GM19239 (cell line): Measurements from ENCODE around the gene ABL1.
"Not testable (repeated sequence)": the region's sequence is repeated elsewhere in the genome, so short reads cannot be mapped to it uniquely, and the experiment has no call there.

Experiments used
- DNase-seq: peaks from one replicate; pipeline ENCODE4 v3.0.0; 2011; ENCODE audit warnings: low spot score; ENCODE audit not compliant: insufficient read length
- FAIRE-seq: peaks from 2 replicates; lab custom pipeline; 2011; peaks lifted over from hg19 to GRCh38; lab: Jason Lieb, UNC

The ABL1 gene

GRCh38 chr9:130847306-130848217 lies 12.5 kb downstream of the ABL1 start:
- DNase-seq (no peak), FAIRE-seq (no peak)

GRCh38 chr9:130848514-130848913 lies 13.5 kb downstream of the ABL1 start:
- DNase-seq, FAIRE-seq: not testable (repeated sequence)

GRCh38 chr9:130849356-130849755 lies 14.3 kb downstream of the ABL1 start:
- FAIRE-seq, result no peak

GRCh38 chr9:130852801-130853200 lies 17.7 kb downstream of the ABL1 start:
- FAIRE-seq, result no peak

More at GRCh38 chr9:130849356-130849755, 14.3 kb downstream of the ABL1 start:
- DNase-seq, result no peak

GRCh38 chr9:130854092-130854491 lies 19.0 kb downstream of the ABL1 start:
- DNase-seq (no peak), FAIRE-seq (no peak)

More at GRCh38 chr9:130852801-130853200, 17.7 kb downstream of the ABL1 start:
- DNase-seq, result no peak

GRCh38 chr9:130854835-130855234 lies 19.8 kb downstream of the ABL1 start:
- DNase-seq (no peak), FAIRE-seq (no peak)

GRCh38 chr9:130856474-130856873 lies 21.4 kb downstream of the ABL1 start:
- FAIRE-seq, result no peak

GRCh38 chr9:130857864-130858738 lies 23.0 kb downstream of the ABL1 start:
- FAIRE-seq (no peak), DNase-seq (no peak)

More at GRCh38 chr9:130856474-130856873, 21.4 kb downstream of the ABL1 start:
- DNase-seq, result no peak

- FAIRE-seq (no peak), DNase-seq (no peak)
Observed at GRCh38 chr9:130858739-130859705, 24.0 kb downstream of the ABL1 start.

GRCh38 chr9:130860458-130861316 lies 25.6 kb downstream of the ABL1 start:
- DNase-seq (no peak), FAIRE-seq (no peak)

- FAIRE-seq (no peak), DNase-seq (no peak)
Observed at GRCh38 chr9:130861372-130862180, 26.5 kb downstream of the ABL1 start.

- FAIRE-seq, result no peak
- no peak for DNase-seq
Observed at GRCh38 chr9:130862217-130862616, 27.2 kb downstream of the ABL1 start.

GRCh38 chr9:130862747-130863146 lies 27.7 kb downstream of the ABL1 start:
- FAIRE-seq (no peak), DNase-seq (no peak)

GRCh38 chr9:130864541-130864940 lies 29.5 kb downstream of the ABL1 start:
- FAIRE-seq (no peak), DNase-seq (no peak)

- DNase-seq (no peak), FAIRE-seq (no peak)
Observed at GRCh38 chr9:130865921-130866320, 30.9 kb downstream of the ABL1 start.

- DNase-seq, result peak; percentile 39
- no peak for FAIRE-seq
Observed at GRCh38 chr9:130866474-130866965, 31.5 kb downstream of the ABL1 start.

- no peak for DNase-seq
- no peak for FAIRE-seq
Observed at GRCh38 chr9:130867556-130867955, 32.5 kb downstream of the ABL1 start.

GRCh38 chr9:130868230-130868629 lies 33.2 kb downstream of the ABL1 start:
- DNase-seq (no peak), FAIRE-seq (no peak)
